Endothelial cell of umbilical vein (primary cell): ENCODE results near the gene PXT1.

ENCODE experiments used
- EZH2 ChIP-seq: IDR thresholded peaks from 2 replicates; pipeline ENCODE4 v1.6.1; 2012; ENCODE audit warnings: borderline replicate concordance, low read depth, mild to moderate bottlenecking, moderate library complexity, low read length, inconsistent platforms; ENCODE audit not compliant: severe bottlenecking
- MYC ChIP-seq: IDR thresholded peaks from one replicate; pipeline ENCODE4 v1.6.1; 2011; ENCODE audit warnings: mild to moderate bottlenecking, low read depth, low read length
- POLR2A ChIP-seq: IDR thresholded peaks from 2 replicates; pipeline ENCODE4 v1.6.1; 2012; ENCODE audit warnings: low read depth, mild to moderate bottlenecking, control low read depth, low read length
- TF ChIP-seq, protein P1 (sequence below), 2 donors: IDR thresholded peaks; 1 replicate in 1 of 2; 2 replicates in 1 of 2; pipeline ENCODE4 v1.5.1; 2011; ENCODE audit warnings: low read length in 2 of 2, mild to moderate bottlenecking in 2 of 2, moderate library complexity in 2 of 2, control low read depth in 1 of 2, inconsistent platforms in 1 of 2, low read depth in 1 of 2; ENCODE audit not compliant: insufficient read depth in 1 of 2; ENCODE audit errors: extremely low read depth in 1 of 2

GRCh38 chr6:36414481-36414880 is 28.2 kb downstream of the PXT1 start:
- TF ChIP-seq, protein P1, sequence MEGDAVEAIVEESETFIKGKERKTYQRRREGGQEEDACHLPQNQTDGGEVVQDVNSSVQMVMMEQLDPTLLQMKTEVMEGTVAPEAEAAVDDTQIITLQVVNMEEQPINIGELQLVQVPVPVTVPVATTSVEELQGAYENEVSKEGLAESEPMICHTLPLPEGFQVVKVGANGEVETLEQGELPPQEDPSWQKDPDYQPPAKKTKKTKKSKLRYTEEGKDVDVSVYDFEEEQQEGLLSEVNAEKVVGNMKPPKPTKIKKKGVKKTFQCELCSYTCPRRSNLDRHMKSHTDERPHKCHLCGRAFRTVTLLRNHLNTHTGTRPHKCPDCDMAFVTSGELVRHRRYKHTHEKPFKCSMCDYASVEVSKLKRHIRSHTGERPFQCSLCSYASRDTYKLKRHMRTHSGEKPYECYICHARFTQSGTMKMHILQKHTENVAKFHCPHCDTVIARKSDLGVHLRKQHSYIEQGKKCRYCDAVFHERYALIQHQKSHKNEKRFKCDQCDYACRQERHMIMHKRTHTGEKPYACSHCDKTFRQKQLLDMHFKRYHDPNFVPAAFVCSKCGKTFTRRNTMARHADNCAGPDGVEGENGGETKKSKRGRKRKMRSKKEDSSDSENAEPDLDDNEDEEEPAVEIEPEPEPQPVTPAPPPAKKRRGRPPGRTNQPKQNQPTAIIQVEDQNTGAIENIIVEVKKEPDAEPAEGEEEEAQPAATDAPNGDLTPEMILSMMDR (IDR thresholded peaks at IDR 0.05; ENCODE audit: extremely low read depth in 1 of 2, insufficient read depth in 1 of 2, low read depth in 1 of 2, low read length in 2 of 2) = no peak
- TF ChIP-seq EZH2 (no peak), POLR2A (no peak), MYC (no peak)
